CD4-positive, alpha-beta T cell treated with Interleukin-2 at 100 ng/mL for 4 hours (primary cell): ENCODE results near the gene ADAMTS19.

Experiments used
- DNase-seq: peaks from one replicate; pipeline ENCODE4 v3.0.0-alpha.2; 2020; ENCODE audit warnings: low spot score

The ADAMTS19 gene

DNA sequence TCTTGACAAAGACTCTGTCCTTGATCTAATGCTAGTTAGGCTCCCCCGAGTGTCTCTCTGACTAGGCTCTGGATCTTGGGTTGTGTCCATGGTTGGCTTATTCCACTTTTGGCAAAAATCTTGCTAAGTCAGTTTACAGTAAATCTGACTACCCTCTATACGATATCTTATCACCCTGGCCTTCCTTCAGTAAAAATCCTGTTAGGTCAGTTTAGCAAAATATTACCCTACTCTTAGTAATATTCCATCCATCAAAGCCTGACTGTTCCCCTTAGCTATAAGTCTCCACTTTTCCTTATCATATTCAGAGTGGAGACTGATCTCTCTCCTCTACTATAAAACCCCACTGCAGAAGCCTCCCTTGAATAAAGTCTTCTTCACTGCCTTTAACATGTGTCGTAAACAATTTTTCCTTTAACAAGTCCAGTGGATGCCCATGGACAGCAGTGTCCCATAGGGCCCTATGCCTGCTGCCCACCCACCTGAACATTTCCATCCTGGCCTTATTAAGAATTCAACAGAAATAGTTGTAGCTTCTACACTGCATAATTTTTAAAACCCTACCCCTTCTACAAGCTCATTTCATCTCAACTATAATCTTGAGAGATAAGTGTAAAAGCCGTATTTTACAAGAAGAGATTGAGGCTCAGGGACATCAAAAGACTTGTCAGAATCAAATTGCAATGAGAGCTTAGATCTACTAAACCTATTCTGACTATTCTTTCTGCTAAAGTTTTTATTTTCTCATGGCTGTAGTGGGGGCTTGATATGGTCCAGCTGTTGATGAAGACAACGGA, 310.1 kb downstream of the ADAMTS19 start:
- DNase-seq, result no peak

DNA sequence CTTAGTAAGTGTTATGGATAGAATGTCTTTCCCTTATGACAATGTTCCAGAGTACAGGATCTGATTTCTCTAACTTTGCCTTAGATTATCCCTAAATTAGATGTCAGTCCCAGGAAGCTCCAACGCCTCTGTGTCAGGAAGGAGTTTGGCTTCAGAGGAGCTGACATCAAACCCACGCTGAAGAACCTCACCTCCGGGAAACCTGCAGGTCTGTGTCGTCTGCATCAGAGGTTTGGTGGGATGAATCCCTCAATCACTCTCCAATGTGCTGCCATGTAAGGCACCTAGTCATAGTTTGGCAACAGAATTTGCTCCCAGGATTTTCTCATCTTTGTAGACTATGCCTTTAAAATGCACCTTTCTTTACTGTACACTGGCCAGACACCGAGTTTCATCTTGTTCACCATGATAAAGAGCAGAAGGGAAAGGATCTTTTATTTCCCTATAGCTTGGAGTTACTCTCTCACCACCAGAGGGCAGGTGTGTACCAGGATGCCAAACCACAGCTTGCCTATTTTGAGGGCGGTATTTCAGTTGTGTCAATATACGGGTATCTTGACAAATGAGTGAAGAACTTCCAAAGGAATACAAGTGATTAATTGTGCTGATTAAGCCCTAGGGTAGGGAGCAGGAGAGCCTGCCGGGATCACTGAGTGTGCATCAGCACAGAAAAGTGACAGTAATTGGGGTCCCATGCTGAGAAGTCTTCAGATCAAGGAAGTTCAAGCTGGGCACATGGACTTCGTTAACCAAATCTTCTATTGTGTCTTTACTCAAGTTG, 311.1 kb downstream of the ADAMTS19 start:
- peak; percentile 44 for DNase-seq

DNA sequence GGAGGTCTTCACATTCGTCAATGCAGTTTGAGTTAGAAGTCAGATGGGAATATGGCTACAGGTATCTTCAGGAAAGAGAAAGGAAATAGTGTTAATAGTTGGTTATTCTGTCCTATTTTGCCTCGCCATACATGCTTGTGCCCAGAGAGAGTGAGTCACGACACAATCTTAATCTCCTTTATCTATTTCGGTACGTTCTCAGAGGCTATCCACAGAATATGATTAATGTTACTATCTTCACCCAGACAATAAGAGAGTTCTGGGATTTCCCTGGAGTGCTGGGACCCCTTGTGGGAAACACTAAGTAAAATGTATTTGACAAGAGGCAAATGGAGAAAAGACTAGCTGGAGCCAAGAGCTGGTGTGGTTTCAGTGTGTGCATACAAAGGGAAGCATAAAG, 313.3 kb downstream of the ADAMTS19 start:
- no peak for DNase-seq

DNA sequence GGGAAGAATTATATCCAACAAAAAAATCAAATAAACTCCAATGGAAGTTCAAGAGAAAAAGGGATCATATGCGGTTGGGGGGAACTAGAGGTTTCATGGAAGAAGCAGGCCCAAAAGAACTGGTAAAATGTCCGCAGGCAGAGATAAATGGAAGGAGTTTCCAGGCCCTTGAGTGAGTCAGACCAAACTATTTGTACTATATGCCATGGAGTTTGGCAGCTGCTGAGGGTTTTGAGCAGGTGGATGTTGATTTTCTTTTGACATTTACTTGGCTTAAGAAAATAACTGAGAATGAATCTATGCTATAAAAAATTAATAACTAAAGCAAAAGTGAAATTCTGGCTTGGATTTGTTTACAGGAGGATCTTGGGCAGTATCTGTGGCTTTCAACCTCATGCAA, 321.5 kb downstream of the ADAMTS19 start:
- DNase-seq, result no peak
